Hepatocyte (in vitro differentiated cells): ENCODE results near the gene FAM9A.

Experiments used
- EZH2 ChIP-seq: fragments of 200-600 bp; sonication (generic); IDR thresholded peaks from 2 replicates; pipeline ENCODE4 v1.6.1; 2016; ENCODE audit warnings: antibody characterized with exemption, mild to moderate bottlenecking, borderline replicate concordance
- EZH2phosphoT487 ChIP-seq: fragments of 200-600 bp; sonication (generic); IDR thresholded peaks from one replicate; pipeline ENCODE4 v1.6.1; 2018; ENCODE audit warnings: antibody characterized with exemption, mild to moderate bottlenecking, low read depth, moderate library complexity; ENCODE audit not compliant: unreplicated experiment, severe bottlenecking
- TF ChIP-seq, protein P1 (sequence below): fragments of 200-600 bp; sonication (generic); IDR thresholded peaks from 2 replicates; pipeline ENCODE4 v1.5.1; 2016; ENCODE audit warnings: antibody characterized with exemption, mild to moderate bottlenecking; ENCODE audit not compliant: poor library complexity

DNA sequence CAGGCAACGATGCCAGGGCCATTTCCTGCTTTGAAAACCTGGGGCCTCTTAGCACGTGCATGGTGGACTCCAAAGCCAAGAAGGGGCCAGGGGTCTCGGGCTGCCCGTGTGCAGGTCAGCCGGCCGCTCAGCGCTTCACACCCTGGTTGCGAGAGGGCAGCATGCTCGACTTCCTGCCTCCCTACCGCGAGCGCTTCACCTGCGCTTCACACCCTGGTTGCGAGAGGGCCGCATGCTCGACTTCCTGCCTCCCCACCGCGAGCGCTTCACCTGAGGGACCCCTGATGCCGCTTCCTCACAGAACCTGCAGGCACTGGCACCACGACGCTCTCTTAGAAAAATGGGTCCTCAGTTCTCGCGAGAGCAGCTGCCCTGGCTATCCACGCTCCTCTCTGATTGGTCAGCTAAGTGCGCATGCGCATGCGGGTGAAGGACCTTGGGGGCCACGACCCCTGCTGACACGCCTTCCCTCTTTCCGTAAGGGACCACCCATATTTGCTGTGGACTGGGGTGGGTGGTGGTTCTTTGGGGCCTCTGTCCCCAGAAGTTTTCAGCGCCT, at the start of gene FAM9A:
- TF ChIP-seq, protein P1, sequence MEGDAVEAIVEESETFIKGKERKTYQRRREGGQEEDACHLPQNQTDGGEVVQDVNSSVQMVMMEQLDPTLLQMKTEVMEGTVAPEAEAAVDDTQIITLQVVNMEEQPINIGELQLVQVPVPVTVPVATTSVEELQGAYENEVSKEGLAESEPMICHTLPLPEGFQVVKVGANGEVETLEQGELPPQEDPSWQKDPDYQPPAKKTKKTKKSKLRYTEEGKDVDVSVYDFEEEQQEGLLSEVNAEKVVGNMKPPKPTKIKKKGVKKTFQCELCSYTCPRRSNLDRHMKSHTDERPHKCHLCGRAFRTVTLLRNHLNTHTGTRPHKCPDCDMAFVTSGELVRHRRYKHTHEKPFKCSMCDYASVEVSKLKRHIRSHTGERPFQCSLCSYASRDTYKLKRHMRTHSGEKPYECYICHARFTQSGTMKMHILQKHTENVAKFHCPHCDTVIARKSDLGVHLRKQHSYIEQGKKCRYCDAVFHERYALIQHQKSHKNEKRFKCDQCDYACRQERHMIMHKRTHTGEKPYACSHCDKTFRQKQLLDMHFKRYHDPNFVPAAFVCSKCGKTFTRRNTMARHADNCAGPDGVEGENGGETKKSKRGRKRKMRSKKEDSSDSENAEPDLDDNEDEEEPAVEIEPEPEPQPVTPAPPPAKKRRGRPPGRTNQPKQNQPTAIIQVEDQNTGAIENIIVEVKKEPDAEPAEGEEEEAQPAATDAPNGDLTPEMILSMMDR: no peak
- TF ChIP-seq EZH2phosphoT487: no peak
- no peak for TF ChIP-seq EZH2
